ENCODE data around the gene LY86.

The LY86 gene

DNA sequence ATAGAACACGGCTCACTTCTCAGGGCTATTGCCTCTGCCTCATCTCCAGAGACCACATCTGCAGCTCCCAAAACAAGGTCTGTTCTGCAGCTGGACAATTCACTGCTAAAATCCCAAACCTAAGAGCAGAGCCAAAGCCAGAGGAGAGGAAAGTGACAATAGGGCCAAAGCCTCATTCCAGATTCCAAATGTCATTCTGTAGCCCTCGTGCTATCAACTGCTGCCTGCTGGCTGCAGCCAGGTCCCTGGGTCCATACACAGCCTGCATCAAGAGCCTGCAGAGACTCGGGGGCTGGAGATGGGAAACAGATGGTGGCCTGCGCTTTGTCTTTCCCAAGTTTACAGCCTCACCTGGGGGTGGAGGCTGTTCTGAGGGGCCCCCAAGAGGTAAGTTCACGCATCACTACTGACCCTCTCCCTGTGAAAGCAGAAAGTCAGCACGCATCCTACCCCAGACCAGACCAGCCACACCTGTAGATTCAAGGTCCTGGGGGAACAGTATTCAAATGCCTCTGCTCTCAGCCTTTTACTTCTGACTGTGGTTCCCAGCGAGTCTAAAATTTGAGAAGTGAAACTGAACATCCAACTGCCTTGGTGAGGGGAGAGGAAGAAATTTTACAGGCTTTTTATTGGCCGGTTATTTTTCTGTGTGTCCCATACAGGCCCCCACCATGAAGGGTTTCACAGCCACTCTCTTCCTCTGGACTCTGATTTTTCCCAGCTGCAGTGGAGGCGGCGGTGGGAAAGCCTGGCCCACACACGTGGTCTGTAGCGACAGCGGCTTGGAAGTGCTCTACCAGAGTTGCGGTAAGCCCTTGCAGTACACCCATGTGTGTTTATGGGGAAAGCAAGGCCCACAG is at the start of gene LY86:
Gene LY86, plus strand, starts transcription at position 657 of the 860 bp plus-strand sequence. Its CDS starts 15 bp downstream, at position 672.
- DNase-seq (ENCODE audit: low read depth): no peak

GRCh38 chr6:6539036-6539435 is 49.5 kb upstream of the LY86 start:
- DNase-seq (ENCODE audit: low read depth): no peak

DNA sequence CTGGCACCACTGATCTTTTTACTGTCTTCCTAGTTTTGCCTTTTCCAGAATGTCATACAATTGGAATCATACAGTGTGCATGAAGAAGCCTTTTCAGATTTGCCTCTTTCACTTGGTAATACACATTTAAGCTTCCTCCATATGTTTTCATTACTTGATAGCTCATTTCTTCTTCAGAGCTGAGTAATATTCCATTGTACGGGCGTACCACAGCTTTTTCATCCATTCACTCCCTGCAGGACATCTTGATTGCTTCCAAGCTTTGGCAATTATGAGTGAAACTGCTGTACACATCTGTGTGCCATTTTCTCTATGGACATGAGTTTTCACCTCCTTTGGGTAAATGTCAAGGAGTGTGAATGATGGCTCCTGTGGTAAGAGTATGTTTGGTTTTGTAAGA is 46.2 kb upstream of the LY86 start:
- DNase-seq (ENCODE audit: low read depth): no peak

- no peak for DNase-seq (ENCODE audit: low read depth)
Observed at GRCh38 chr6:6543181-6543879, 45.2 kb upstream of the LY86 start.

GRCh38 chr6:6545616-6546317 is 42.8 kb upstream of the LY86 start:
- no peak for DNase-seq (ENCODE audit: low read depth)

DNA sequence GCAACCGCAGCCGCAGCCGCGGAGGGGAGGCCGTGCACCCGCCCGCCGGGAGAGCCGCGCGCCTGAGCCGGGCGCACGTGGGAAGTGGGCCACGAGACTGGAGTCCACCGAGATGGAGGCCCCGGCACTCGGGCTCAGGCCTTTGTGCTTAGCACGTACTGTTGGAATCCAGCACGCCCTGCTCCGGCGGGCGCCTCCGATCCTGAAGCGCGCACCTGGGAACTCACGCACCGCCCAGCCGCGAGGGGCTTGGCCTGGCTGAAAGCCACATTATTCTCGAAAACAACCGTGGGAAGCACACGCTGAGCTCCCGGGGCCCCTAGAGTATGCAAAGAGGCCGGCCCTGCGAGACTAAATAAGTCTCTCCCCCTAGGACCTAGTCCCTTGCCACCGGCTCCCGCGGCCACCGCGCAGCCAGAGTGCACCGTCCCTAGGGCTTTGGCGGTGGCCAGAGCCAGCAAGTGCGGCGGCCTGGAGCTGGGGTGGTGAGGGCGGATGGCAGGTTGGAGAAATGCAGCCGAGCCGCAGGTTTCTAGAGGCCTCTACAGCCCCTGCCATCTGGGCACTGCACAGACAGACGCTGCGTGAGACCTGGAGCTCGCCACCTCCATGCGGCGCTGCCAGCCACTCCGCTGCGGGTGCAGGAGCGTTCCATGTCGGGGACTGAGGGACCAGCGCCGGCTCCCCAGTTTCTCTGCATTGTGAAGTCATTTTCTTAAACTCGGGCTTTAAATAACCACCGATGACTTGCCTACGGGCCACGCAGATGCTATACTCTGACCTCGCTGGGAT is 42.0 kb upstream of the LY86 start:
- no peak for DNase-seq (ENCODE audit: low read depth)

- DNase-seq (ENCODE audit: low read depth): peak; percentile 62
Observed at GRCh38 chr6:6547110-6547879, 41.2 kb upstream of the LY86 start.

GRCh38 chr6:6556161-6556737 is 32.3 kb upstream of the LY86 start:
- no peak for DNase-seq (ENCODE audit: low read depth)

DNA sequence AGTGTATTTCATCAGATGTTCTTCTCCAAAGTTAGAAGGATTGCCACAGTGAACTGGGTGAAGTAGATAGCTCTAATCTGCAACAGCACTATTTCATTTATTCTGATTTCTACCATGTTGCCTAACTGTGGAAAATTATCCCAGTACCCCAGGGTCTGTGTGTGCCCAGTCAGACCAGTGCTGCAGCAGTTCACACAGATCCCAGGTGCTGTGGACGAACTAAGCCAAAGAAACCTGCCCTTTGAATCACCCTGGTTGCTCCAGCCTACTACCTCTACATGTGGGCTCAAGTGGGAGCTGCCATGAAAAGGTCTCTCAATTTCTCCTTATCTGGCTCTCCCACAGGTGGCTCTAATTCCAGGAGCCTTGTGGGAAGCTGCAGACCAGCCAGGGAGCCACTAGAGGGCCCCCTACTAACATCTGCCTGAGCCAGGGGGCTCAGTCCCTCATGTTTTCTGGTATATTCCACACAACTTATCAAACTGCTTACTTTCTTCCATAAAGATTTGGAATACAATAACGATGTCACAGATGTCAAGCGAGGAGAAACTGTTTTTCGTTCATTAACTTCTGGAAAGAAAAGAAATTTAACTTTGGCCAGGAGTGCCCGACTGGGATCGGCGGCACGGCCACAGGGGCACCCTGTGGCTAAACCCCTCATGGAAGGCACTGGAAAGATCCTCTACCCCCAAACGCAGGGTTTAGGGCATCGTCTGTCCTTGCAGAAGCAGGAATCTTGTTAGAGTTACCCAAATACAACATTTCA is 31.6 kb upstream of the LY86 start:
- no peak for DNase-seq (ENCODE audit: low read depth)

DNA sequence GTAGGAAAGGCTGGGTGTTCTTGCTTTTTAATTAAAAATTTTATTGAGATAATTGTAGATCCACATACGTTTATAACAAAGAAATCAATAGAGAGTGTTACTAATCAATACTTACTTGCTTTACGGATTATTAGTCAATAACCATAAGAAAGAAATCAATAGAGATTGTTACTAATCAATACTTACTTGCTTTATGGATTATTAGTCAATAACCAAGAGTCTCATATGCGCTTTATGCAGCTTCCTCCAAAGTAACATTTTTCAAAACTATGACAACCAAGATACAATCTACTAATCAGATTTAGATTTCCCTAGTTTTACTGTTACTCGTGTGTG is 31.0 kb upstream of the LY86 start:
- no peak for DNase-seq (ENCODE audit: low read depth)

DNA sequence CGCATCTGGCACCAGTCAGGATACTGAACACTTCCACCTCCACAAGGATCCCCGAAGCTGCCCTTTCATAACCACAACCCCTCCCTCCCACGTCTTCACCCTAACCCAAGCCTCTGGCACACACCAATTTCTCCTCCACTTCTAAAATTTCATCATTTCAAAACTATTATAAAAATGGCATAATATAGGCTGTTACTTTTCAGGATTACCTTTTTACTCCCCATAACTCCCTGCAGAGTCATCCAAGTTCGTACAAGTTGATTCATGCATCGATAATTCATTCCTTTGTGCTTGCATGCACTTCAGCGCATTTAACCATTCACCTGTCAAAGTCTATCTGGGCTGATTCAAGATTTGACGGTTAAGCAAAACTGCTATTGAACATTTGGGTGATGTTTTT is 30.6 kb upstream of the LY86 start:
- no peak for DNase-seq (ENCODE audit: low read depth)

- DNase-seq (ENCODE audit: low read depth): no peak
Observed at GRCh38 chr6:6559994-6560570, 28.4 kb upstream of the LY86 start.

GRCh38 chr6:6560909-6561308 is 27.6 kb upstream of the LY86 start:
- no peak for DNase-seq (ENCODE audit: low read depth)

GRCh38 chr6:6564154-6564553 is 24.4 kb upstream of the LY86 start:
- no peak for DNase-seq (ENCODE audit: low read depth)

- DNase-seq (ENCODE audit: low read depth): no peak
Observed at GRCh38 chr6:6565069-6565468, 23.5 kb upstream of the LY86 start.

GRCh38 chr6:6565488-6565887 is 23.0 kb upstream of the LY86 start:
- no peak for DNase-seq (ENCODE audit: low read depth)

- DNase-seq (ENCODE audit: low read depth): no peak
Observed at GRCh38 chr6:6566766-6567165, 21.8 kb upstream of the LY86 start.

DNA sequence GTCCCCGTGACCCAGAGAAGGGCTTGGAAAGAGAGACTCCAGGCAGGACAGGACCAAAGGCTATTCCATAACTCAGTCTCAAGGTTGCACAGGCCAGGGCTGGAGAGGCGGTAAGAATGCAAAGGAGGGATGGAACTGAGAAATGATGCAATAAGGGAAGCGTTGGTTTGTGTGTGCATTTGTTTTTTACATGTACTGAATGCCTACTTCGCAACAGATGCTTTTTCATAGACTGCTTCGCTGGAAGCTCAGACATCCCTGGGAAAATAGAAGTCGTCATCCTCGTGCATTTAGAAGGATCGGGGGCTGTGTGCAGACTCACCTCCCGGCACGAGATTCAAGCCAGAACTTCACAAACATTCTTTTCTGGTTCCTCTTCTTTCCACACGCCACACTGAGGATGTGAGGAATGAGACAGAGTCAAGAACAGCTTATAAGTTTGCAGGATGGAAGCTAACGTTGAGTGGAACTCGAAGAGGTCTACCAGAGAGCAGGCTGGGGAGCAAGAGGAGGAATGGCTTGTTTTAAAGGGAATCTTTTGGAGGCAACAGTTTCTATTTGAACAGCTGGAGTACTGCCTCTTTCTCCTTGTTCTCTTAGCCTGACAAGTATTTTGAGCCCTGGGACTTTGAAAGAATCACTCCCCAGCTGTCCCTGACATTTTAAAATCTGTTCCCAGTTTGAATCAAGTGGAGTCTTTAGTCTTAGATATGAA is 19.3 kb upstream of the LY86 start:
- DNase-seq (ENCODE audit: low read depth): no peak

GRCh38 chr6:6569811-6570164 is 18.7 kb upstream of the LY86 start:
- DNase-seq (ENCODE audit: low read depth): no peak
